Hematopoietic multipotent progenitor cell treated with erythropoietin and hydrocortisone succinate and interleukin-3 and kit ligand, for 15 days (in vitro differentiated cells): Measurements from ENCODE around the gene CLPTM1L.

ENCODE experiments used
- DNase-seq: peaks from one replicate; pipeline ENCODE4 v3.0.0-alpha.2; 2015; ENCODE audit warnings: low spot score

Gene CLPTM1L

GRCh38 chr5:1274471-1274870 is 70.4 kb downstream of the CLPTM1L start:
- no peak for DNase-seq

DNA sequence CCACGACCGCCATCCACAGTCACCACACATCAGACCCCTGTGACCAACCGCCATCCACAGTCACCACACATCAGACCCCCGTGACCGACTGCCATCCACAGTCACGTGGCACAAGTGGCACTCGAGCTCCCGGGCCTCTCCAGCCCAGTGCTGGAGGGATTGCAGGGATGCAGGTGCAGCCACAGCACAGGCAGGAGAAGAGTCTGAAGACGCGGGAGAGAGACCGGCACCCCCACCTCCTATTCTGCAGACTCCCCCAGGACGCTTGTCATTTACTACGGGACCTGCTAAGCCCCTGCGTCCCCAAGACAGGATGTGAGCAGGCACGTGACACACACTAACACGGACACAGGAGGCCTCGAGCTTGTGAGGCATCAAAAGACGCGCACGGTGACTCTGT is 71.2 kb downstream of the CLPTM1L start:
- no peak for DNase-seq

- no peak for DNase-seq
These were observed 72.7 kb downstream of the CLPTM1L start for GRCh38 chr5:1272201-1272600.

- no peak for DNase-seq
These were observed 73.7 kb downstream of the CLPTM1L start for GRCh38 chr5:1270933-1271914.

DNA sequence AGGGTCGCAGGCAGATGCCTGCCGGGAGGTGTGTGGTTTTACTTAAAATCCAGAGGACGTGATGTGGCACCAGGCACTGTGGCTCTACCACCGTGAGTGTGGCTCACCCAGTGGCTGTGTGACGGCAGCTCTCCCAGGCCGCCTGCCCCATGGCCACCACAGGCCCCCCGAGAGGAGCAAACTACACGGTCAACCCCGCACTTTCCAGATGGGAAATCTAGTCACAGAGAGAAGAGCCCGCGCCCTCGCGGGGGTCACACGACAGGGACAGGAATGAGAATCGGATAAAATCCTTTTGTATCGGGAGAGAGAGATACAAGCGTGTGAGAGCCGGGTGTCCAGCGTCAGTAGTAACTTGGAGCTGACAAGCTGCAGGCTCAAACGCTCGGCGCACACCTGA is 74.5 kb downstream of the CLPTM1L start:
- DNase-seq: no peak

DNA sequence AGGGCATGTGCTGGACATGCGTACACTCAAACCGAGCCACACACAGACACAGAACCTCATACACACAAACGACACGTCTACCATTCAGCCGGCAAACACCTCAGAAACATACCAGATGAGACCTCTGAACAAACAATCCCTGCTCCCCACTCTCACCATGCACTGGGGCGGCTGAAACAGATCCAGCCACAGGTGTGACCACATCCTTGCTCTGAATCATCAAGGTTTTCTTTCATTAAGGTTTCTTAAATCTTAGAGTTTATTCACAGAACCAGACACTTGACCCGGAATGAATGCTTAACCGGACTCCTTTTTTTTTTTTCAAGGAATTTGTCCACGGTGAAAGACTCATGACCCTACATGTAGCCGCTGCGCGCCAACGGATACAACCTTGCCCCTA is 76.2 kb downstream of the CLPTM1L start:
- DNase-seq: no peak

GRCh38 chr5:1268056-1268455 is 76.8 kb downstream of the CLPTM1L start:
- DNase-seq: no peak
